ENCODE data around the gene RHEX. TPM values are rescaled to one million over a fixed set of nuclear protein-coding genes. Genes with fewer than 3 reads are reported as not detected.

Gene RHEX
- total RNA-seq, 2 experiments from 2014 or later, result not detected

DNA sequence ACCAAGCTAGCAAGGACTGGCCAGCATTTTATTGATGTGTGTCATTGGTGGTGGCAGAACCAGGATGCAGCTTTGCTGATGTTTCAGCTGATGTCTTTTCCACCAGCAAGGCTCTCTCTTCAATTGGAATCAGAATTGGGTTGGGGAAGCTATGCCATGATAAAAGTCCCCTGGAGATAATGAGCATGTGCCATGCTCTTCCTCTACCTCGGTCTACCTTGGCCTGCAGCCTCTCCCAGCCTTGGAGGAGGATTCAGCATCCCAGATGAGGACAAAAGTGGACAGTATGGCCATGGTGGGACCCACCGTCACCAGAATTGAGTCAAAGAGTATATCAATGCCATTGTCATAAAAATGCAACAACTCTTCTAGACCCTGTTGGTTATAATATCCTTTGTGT is 55.7 kb downstream of the RHEX start:
- H3K36me3 ChIP-seq (ENCODE audit: insufficient read depth, low read length), result no peaks in the 10 kb centered on the region
- peaks cover 0 to 3% of the 10 kb centered on the region in 2 experiments for H3K27me3 ChIP-seq (ENCODE audit: control insufficient read depth in 1 of 2, insufficient read depth in 2 of 2, low read length in 2 of 2)
- Mint-ChIP-seq H3K27me3 (no peaks in the 10 kb centered on the region), H3K27ac (no peak overlapping the region), H3K9me3 (no peaks in the 10 kb centered on the region), H3K36me3 (ENCODE audit: low read depth) (no peaks in the 10 kb centered on the region), H3K4me3 (no peak overlapping the region), H3K4me1 (ENCODE audit: low read depth) (no peaks in the 10 kb centered on the region)
- intact Hi-C loops (cut with DNase I, micrococcal nuclease), result loop anchor here in 1 of 2 experiments (5.0 kb wide), 2 partner anchors 131 to 451 kb away; no protein-coding TSS in a partner anchor
- H3K4me1 ChIP-seq (ENCODE audit: insufficient read depth, low read length), result no peaks in the 10 kb centered on the region
- H3K9me3 ChIP-seq (ENCODE audit: control insufficient read depth in 1 of 2, insufficient read depth in 1 of 2, low read length in 2 of 2), result no peaks in the 10 kb centered on the region
- H3K27ac ChIP-seq (ENCODE audit: low read depth in 1 of 2, low read length in 2 of 2), result no peak overlapping the region
- POLR2A ChIA-PET, result no interaction called here
- DNase-seq (no peak), ATAC-seq (ENCODE audit: poor library complexity) (no peak)
- H3K4me3 ChIP-seq (ENCODE audit: low read length), result no peak overlapping the region
- CTCF ChIA-PET, result no interaction called here
- TF ChIP-seq, protein P1, sequence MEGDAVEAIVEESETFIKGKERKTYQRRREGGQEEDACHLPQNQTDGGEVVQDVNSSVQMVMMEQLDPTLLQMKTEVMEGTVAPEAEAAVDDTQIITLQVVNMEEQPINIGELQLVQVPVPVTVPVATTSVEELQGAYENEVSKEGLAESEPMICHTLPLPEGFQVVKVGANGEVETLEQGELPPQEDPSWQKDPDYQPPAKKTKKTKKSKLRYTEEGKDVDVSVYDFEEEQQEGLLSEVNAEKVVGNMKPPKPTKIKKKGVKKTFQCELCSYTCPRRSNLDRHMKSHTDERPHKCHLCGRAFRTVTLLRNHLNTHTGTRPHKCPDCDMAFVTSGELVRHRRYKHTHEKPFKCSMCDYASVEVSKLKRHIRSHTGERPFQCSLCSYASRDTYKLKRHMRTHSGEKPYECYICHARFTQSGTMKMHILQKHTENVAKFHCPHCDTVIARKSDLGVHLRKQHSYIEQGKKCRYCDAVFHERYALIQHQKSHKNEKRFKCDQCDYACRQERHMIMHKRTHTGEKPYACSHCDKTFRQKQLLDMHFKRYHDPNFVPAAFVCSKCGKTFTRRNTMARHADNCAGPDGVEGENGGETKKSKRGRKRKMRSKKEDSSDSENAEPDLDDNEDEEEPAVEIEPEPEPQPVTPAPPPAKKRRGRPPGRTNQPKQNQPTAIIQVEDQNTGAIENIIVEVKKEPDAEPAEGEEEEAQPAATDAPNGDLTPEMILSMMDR (IDR thresholded peaks at IDR 0.05), result no peak

DNA sequence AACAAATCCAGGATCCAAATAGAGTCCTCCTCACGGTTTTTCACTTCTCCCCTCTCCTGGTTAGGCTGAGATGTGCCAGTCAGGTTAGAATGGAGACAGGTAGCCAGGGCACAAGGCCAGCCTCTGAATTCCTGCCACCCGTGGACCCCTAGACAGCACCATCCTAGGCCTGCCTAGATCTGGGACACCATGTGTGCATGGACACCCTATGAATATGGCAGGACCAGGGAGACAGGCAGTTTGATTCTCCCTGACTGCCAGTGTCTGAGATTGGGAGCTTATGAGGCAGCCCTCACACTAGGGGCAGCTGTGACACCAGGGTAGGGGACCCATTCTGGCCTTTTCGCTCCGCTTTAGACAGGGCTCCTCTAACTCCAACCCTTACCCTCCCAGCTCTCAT is 56.7 kb downstream of the RHEX start:
- no peak overlapping the region for H3K27ac ChIP-seq (ENCODE audit: low read depth in 1 of 2, low read length in 2 of 2)
- ChIA-PET CTCF (no interaction called here), POLR2A (no interaction called here)
- DNase-seq, result no peak
- H3K4me1 ChIP-seq (ENCODE audit: insufficient read depth, low read length), result no peaks in the 10 kb centered on the region
- no peaks in the 10 kb centered on the region for H3K9me3 ChIP-seq (ENCODE audit: control insufficient read depth in 1 of 2, insufficient read depth in 1 of 2, low read length in 2 of 2)
- TF ChIP-seq, protein P1 (IDR thresholded peaks at IDR 0.05), result no peak
- Mint-ChIP-seq H3K4me1 (ENCODE audit: low read depth) (no peaks in the 10 kb centered on the region), H3K4me3 (no peak overlapping the region), H3K9me3 (no peaks in the 10 kb centered on the region), H3K36me3 (ENCODE audit: low read depth) (no peaks in the 10 kb centered on the region), H3K27me3 (peaks cover 3% of the 10 kb centered on the region), H3K27ac (no peak overlapping the region)
- H3K36me3 ChIP-seq (ENCODE audit: insufficient read depth, low read length), result no peaks in the 10 kb centered on the region
- no peak overlapping the region for H3K4me3 ChIP-seq (ENCODE audit: low read length)
- intact Hi-C loops (cut with DNase I, micrococcal nuclease), result loop anchor here in 1 of 2 experiments (5.0 kb wide), 2 partner anchors 132 to 452 kb away; no protein-coding TSS in a partner anchor
- no peak for ATAC-seq (ENCODE audit: poor library complexity)
- H3K27me3 ChIP-seq (ENCODE audit: control insufficient read depth in 1 of 2, insufficient read depth in 2 of 2, low read length in 2 of 2), result peaks cover 0 to 7% of the 10 kb centered on the region in 2 experiments

DNA sequence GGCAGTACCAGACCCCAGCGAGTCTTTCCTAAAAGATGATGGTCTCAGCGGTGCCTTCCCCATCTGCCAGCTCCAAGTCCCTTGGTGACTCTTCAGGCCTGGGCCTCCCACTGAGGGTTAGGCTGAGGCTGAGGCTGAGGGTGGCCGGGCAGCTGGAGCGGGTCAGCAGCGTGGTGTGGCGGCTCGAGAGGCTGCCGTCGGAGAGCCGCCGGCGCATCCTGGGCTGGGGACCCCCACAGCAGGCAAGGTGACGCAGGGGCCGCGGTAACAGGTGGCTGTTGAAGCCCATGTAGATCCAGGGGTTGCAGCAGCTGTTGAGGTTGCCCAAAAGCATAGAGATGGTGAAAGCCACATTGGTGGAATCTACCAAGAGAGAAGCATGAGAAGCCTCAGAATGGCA is 57.2 kb downstream of the RHEX start:
- Mint-ChIP-seq H3K4me1 (ENCODE audit: low read depth) (no peaks in the 10 kb centered on the region), H3K36me3 (ENCODE audit: low read depth) (no peaks in the 10 kb centered on the region), H3K4me3 (no peak overlapping the region), H3K27ac (no peak overlapping the region), H3K27me3 (peaks cover 7% of the 10 kb centered on the region), H3K9me3 (no peaks in the 10 kb centered on the region)
- Histone ChIP-seq H3K4me3 (ENCODE audit: low read length) (no peak overlapping the region), H3K36me3 (ENCODE audit: insufficient read depth, low read length) (no peaks in the 10 kb centered on the region), H3K27ac (ENCODE audit: low read depth in 1 of 2, low read length in 2 of 2) (no peak overlapping the region), H3K27me3 (ENCODE audit: control insufficient read depth in 1 of 2, insufficient read depth in 2 of 2, low read length in 2 of 2) (peaks cover 0 to 7% of the 10 kb centered on the region in 2 experiments), H3K4me1 (ENCODE audit: insufficient read depth, low read length) (no peaks in the 10 kb centered on the region), H3K9me3 (ENCODE audit: control insufficient read depth in 1 of 2, insufficient read depth in 1 of 2, low read length in 2 of 2) (no peaks in the 10 kb centered on the region)
- intact Hi-C loops (cut with DNase I, micrococcal nuclease), result no loop called here
- no peak for DNase-seq
- POLR2A ChIA-PET, result no interaction called here
- ATAC-seq (ENCODE audit: poor library complexity), result no peak
- TF ChIP-seq, protein P1 (IDR thresholded peaks at IDR 0.05), result no peak
- CTCF ChIA-PET, result no interaction called here
